A673 (cell line): ENCODE measurements around the gene UBTD1.

Source experiments
- CTCF ChIP-seq: fragments of 300-800, 200-600 bp; sonication (generic); conservative IDR thresholded peaks from 2 replicates; pipeline ENCODE4 v1.5.1; 2017; ENCODE audit warnings: low read depth, mild to moderate bottlenecking, antibody characterized with exemption, low read length, moderate library complexity, mixed read lengths
- EZH2 ChIP-seq: fragments of 200-600 bp; sonication (generic); IDR thresholded peaks from 2 replicates; pipeline ENCODE4 v1.6.1; 2017; ENCODE audit warnings: borderline replicate concordance, low read depth, mild to moderate bottlenecking, mixed read lengths, antibody characterized with exemption, low read length; ENCODE audit not compliant: poor library complexity, severe bottlenecking

GRCh38 chr10:97520978-97521761 lies 22.4 kb downstream of the UBTD1 start:
- TF ChIP-seq EZH2 (no peak), CTCF (no peak)
